GM12872 (cell line): ENCODE measurements around the gene ZNF500.

Experiments
- TF ChIP-seq, protein P1 (sequence below): IDR thresholded peaks from 3 replicates; pipeline ENCODE4 v1.5.1; 2011; ENCODE audit warnings: low read depth, mild to moderate bottlenecking, low read length, moderate library complexity; ENCODE audit not compliant: insufficient read depth

ZNF500 gene

DNA sequence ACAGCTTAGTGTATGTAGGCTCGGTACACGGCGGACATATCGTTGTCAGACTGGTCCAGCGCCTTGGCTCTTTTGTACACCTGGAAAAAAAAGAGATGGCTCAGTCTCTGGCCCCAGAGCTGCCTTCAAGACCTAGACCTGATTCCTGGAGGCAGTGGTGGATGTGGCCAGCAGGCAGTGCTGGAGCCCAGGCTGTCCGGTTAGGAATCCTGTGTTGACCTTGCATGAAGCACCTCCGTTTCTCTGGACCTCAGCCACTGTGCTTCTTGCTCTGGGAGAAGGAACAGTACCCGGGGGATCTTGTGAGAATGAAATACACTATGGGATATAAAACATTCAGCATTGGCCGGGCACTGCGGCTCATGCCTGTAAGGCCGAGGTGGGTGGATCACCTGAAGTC is 38.3 kb upstream of the ZNF500 start:
- TF ChIP-seq, protein P1, sequence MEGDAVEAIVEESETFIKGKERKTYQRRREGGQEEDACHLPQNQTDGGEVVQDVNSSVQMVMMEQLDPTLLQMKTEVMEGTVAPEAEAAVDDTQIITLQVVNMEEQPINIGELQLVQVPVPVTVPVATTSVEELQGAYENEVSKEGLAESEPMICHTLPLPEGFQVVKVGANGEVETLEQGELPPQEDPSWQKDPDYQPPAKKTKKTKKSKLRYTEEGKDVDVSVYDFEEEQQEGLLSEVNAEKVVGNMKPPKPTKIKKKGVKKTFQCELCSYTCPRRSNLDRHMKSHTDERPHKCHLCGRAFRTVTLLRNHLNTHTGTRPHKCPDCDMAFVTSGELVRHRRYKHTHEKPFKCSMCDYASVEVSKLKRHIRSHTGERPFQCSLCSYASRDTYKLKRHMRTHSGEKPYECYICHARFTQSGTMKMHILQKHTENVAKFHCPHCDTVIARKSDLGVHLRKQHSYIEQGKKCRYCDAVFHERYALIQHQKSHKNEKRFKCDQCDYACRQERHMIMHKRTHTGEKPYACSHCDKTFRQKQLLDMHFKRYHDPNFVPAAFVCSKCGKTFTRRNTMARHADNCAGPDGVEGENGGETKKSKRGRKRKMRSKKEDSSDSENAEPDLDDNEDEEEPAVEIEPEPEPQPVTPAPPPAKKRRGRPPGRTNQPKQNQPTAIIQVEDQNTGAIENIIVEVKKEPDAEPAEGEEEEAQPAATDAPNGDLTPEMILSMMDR = no peak

DNA sequence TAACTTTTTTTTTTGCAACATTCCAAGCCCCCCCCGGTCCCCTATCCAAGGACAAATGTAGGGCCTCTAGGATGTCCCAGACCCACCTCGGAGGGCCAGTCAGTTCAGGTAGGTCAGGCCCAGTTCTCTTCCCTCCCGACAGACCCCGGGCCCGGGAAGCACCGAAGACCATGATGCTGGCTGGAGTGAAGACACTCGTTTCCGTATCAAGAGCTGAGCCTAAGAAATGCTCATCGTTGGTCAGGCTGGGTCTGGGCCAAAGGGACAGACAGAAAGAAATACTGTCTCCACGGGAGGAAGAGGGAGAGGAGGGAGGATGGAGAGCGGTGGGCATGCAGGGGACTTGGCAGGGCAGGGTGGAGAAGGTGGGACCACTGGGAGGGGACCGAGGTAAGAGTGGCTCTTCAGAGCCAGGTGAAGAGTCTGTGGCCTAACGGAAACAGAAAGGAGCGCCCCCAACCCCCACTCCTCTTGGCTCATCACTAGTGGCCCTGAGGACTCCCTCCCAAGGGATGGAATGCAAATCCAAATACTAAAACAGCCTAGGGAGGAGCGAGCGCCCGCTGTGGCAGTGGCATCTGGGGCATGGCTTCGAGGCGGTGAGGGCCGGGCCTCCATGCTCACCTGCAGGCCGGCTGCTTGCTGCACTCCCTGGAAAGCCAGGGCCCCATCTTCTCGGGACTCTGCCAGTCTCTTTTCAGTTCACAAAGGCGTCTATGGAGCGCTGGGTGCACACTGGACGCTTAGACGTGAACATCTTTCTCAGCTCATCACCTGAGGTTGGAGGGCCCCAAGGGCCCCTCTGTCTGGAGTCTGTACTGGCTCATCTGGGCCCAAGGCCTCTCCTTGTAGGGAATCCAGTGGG is 37.2 kb upstream of the ZNF500 start:
- TF ChIP-seq, protein P1 = no peak

DNA sequence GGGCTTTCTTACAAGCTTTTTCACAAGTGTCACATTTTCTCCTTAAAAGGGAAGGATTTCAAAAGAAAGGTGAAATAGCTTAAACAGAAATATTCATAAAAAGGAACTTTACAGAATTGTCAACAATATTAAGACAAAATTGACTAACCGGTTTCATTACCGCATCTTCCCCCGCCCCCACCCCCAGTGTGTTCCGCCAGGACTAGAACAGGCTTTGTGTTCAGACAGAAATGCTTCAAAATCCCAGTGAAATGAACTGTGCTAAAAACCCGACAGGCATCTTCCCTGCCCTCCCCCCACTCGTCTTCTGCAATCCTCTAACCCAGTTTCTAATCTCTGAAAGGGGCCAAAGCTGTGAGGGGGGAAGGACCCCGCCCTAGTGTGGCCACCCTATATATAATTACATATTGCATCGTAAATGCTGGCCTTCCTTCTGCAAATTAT is 36.5 kb upstream of the ZNF500 start:
- TF ChIP-seq, protein P1 = no peak

DNA sequence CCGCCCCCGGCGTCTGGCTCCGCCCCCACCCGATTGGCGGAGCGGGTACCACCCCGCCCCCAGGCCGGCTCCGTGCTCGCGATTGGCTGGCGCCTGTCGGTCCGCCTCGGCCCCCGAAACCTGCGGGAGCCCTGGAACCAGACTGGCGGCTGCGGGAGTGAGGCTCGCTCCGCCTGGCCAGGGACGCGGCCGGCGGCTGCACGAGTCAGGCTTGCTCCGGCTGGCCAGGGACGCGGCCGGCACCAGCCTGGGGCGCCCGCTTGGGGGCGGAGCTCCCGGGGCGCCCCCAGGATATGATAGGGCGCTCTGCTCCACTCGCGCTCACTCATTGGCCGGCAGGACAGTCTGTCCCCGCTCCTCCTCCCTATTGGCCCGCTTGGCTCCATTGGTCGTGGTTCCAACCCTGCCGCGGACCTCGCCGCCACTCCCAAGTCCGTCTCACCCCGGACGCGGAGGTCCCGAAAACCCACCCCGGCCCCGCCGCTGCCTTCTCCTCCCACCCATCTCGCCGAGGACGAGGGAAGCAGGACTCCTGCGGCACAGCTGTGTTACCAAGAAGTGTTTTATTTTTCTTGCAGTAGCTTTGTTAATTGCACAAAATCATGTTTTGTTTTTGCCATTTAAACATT is 35.8 kb upstream of the ZNF500 start:
- TF ChIP-seq, protein P1 = no peak

DNA sequence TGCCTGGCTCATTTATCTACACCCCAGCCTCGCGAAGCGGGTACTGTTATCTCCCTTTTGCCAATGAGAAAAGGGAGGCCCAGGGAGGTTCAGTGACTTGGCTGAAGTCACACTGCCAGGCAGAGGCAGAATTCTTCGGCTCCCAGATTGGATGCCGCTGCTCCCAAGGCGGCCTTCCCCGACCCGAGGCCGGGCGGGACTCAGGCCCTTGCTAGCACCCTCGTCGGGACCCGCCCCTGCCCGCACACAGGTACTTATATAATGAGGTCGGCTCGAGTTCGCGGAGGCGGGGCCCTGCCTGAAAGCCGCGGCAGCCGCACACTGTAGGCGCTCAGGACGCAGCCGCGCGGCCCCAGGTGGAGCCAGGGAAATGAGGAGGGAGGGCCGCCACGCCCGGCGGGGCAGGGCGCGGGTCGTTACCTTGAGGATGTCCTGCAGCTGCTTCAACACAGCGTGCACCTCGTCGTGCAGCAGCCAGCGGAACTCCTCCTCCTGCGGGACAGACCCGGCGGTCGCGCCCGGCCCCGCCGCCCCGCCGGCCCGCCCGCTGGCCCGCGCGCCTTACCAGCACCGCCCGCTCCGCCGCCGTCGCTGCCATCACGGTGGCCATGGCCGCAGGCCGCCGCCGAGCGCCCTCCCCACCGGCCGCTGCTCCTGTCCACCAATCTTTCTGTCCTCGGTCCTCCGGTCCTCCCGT is 35.1 kb upstream of the ZNF500 start, which contains the start of gene ROGDI:
Gene ROGDI (minus strand): TSS at position 672 of the 697 bp plus-strand sequence. CDS start 62 bp downstream, at position 610.
- TF ChIP-seq, protein P1 = no peak

DNA sequence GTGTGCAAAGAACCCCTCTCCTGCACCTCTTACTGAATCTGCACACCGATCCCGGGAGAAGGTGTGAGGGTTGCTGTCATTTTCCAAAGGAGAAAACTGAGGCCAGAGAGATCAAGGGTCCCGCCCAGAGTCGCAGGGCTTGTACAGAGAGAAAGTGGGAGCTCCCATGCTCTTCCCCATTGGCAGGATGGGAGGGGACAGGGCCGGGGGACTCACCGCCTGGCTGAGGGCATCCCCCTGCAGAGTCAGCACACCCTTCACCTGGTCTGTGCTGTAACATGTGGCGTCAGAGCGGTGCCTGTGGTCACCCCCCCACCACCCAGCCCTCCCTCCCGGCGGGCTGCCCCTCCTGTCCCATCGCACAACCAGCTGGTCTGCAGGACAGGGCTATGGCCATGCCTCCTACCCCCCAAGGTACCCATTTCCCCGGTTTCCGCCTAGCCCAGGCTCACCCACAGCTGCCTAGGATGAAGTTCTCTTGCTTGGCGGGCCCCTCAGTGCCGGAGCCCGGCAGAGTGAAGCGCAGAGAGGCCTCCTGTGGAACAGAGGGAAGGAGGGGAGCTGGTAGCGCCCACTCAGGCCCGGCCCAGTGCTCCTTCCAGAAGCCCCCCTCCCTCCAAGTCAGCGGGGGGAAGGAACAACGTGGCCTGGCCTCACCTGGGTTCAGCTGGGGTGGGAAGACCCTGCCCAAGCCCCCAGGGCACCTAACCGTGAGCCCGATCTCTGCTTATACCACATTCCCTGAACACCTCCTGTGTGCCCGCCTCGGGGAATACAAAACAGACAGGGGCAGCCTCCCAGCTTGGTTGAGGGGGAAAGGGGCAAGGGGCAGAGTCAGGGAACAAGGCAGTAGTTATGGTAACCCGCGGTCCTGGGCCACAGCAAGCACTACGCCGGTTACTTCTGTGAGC is 34.3 kb upstream of the ZNF500 start:
- TF ChIP-seq, protein P1 = no peak
